KOPT-K1 (cell line): ENCODE measurements around the gene CYSTM1.

Experiments
- H3K27ac ChIP-seq: fragments of 200-600 bp; sonication (generic); 2 replicates; pipeline ENCODE4 v1.5.1; 2016; ENCODE audit warnings: antibody characterized with exemption, mild to moderate bottlenecking, low read depth, low read length; ENCODE audit not compliant: poor library complexity, severe bottlenecking
- H3K36me3 ChIP-seq: fragments of 200-600 bp; sonication (generic); 2 replicates; pipeline ENCODE4 v1.5.1; 2017; ENCODE audit warnings: antibody characterized with exemption, mild to moderate bottlenecking, low read length, moderate library complexity; ENCODE audit not compliant: insufficient read depth
- H3K9me3 ChIP-seq: fragments of 200-600 bp; sonication (generic); 2 replicates; pipeline ENCODE4 v1.5.1; 2017; ENCODE audit warnings: antibody characterized with exemption, low read length, mild to moderate bottlenecking; ENCODE audit not compliant: insufficient read depth, poor library complexity, severe bottlenecking

The CYSTM1 gene

DNA sequence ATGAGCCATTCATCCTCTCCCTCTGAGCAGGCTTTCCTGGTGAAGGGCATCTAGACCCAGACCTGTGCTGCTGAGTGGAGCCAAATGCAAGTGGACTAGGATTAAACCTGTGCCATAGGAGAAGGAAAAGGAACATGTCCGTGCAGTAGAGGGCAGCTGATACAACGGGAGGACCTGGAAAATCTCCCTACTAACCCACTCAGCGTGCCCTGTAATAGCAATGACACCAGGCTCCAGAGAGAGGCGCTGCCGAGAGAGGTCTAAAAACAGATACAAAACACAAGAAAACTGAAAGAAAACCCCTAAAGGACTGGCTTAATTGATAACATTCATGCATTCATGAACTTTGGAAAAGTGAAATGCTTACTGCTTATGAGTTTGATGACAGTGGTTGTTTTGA lies 67.1 kb downstream of the CYSTM1 start:
- H3K9me3 ChIP-seq, result no peaks in the 10 kb centered on the region
- no peak overlapping the region for H3K27ac ChIP-seq
- H3K36me3 ChIP-seq, result peaks cover 28% of the 10 kb centered on the region

DNA sequence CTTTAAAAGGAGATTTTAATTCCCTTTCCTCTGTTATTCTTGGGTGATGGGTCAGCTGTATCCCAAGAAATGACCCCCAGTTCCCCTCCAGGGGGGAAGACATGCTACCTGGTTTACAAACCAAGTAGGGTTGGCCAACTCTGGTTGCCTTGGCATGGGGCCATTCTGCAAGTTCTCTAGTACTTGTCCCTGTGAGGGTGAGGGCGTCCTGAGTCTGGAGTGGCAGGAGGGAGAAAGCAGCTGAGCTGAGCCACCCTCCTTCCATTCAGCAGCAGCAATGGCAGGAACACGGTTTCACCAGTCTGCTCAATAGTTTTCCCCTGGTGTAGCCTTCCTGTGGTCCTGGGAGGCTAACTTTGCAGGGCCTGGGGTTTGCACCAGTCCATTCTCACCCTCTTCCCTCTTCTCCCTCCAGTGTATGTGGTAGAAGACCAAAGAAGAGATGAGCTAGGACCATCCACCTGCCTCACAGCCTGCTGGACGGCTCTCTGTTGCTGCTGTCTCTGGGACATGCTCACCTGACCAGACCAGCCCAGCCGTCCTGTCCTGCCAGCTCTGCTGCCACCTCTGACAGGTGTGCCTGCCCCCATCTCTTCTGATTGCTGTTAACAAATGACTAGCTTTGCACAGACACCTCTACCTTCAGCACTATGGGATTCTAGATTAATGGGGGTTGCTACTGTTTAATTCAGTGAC lies 68.0 kb downstream of the CYSTM1 start:
- Histone ChIP-seq H3K9me3 (no peaks in the 10 kb centered on the region), H3K27ac (no peak overlapping the region), H3K36me3 (peaks cover 28% of the 10 kb centered on the region)

DNA sequence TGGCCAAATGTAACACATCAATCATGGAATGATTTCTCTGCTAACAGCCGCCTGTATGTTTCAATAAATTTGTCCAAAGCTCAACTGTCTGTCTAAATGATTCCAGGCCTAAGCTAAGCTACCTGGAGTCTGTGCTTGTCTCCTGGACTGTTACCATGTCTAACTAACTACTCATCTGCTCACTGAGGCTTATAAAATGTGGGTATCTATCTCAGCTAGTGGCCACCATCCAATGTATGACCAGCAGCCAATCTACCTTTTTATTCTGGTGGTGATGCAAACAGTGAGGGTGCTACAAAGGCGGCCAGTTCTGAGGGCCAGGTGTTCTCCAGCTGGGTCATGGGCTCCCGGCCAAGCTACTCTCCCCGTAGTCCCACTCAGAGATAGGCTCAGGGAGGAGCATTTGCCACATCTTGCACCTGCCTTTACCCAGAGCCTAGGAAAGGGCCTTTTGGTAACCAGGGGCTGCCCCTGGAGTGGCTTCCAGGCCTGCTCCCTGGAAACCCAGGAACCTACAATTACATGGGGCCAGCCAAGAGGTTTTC lies 68.8 kb downstream of the CYSTM1 start:
- peaks cover 28% of the 10 kb centered on the region for H3K36me3 ChIP-seq
- no peak overlapping the region for H3K27ac ChIP-seq
- H3K9me3 ChIP-seq, result no peaks in the 10 kb centered on the region

DNA sequence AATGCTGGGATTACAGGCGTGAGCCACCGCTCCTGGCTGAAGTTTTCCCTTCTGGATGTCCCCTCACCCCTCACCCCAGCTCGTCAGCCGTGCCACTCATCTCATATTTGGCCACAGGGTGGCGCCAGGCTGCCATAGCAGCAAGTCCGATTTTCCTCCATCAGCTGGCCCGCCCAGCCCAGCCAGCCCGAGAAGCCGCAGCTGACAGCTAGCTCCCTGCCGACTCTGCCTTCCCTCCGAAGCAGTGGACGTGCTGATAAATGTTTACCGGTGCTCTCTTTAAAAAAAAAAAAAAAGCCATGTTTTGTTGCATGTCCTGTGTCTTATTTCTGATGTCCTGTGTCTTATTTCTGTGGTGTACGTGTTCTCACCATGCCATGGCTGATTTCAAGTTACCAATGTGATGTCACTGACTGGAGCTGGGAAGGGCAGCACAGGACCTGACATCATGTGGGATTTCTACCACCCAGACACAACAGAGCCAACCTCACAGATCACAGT lies 69.6 kb downstream of the CYSTM1 start:
- Histone ChIP-seq H3K27ac (no peak overlapping the region), H3K9me3 (no peaks in the 10 kb centered on the region), H3K36me3 (peaks cover 34% of the 10 kb centered on the region)

DNA sequence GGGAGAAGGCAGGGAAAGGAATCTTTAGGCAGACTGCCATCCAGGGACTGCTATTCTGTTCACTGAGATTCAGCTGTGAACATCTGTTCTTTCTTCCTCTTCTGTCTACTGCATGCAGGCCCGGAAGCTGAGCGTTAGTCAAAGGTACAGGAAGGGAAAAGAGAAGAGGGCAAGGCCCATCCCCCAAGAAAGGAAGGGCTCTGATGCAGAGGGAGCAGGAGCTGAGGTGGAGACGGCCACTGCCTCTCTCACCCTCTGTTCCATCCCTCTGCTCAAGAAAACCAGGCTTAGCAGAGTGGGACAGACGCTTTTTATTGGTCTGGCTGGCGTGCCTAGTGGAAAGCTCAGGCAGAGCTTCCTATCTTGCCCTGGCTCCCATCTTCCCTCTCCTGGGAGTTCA lies 70.4 kb downstream of the CYSTM1 start:
- Histone ChIP-seq H3K36me3 (peaks cover 35% of the 10 kb centered on the region), H3K27ac (no peak overlapping the region), H3K9me3 (no peaks in the 10 kb centered on the region)

DNA sequence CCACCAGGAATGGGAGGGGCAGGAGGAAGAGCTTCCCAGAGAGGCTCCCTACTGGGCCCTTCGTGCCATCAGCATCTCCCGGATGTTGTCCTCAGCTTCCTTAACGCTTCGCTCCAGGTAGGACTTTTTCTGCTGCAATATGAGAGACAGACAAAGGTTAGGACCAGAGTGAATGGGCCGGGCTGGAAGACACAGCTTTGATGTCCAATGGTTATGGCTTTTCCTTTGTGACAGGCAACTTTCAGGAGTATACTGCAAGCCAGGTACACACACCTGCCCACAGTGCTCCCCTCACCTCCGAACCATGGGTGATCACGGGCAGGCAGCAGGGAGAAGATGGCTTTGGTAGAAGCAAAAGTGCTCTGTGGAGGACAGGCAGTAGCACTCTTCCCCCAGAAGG lies 70.9 kb downstream of the CYSTM1 start:
- Histone ChIP-seq H3K27ac (no peak overlapping the region), H3K36me3 (peaks cover 35% of the 10 kb centered on the region), H3K9me3 (no peaks in the 10 kb centered on the region)

DNA sequence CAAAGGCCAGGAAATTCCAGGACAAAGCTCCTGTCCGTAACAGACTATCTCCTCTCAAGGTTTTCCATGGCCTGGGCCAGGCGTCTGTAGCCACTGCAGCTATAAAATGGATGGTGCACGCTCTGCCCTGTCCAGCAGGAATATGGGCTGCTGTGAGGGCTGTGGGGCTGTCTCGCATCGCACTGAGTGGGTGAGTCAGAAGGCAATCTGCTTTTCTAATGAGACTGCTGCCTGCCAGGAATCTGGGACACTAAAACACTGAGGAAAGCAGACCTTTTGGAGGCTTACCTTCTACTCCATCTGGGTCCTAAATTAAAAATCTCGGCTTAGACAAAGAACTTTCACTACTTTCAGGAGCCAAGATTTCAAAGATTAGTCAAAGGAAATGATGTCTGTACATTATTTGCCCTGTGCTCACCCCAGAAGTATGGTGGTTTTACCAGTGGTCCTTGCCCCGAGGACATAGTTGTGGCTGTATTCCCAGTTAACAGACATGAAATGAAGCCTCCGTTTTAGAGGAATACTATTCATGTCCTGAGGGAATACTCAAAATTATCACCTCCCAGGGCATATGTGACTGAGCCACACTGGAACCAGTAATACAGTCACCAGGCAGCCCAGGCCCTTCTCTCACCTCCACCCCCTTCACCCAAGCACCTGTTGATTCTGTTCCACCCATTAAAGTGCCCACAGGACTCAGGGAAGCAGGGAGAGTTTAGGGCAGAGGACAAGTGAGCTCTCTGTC lies 71.6 kb downstream of the CYSTM1 start:
- Histone ChIP-seq H3K36me3 (peaks cover 35% of the 10 kb centered on the region), H3K27ac (no peak overlapping the region), H3K9me3 (no peaks in the 10 kb centered on the region)

DNA sequence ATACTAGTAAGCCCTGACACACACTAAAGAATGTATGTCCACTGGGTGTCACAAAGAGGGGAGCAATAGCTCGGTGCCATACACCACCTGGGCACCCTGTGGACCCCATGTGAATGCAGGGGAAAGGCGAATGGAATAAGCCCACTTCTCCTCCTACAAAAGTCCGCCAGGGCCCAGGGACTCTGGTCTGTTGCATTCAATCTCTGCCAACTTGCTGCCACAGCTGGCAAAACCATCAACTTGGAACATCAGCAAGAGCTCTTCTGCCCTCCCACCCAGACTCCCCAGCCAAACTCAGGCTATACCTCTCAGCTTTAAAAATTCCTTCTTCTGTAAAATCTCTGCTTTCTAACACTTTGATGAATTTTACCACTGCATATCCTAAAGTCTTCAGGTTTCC lies 73.4 kb downstream of the CYSTM1 start:
- Histone ChIP-seq H3K9me3 (no peaks in the 10 kb centered on the region), H3K27ac (no peak overlapping the region), H3K36me3 (peaks cover 35% of the 10 kb centered on the region)

DNA sequence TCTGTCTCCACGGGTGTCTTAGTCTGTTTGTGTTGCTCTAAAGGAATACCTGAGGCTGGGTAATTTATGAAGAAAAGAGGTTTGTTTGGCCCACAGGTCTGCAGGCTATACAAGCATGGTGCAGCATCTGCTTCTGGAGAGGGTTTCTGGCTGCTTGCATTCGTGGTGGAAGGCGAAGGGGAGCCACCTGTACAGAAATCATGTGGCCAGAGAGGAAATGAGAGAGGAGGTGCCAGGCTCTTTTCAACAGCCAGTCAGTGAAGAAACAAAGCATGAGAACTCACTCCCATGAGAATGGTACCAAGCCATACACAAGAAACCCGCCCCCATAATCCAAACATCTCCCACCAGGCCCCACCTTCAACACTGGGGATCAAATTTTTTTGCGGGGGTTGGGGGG lies 74.5 kb downstream of the CYSTM1 start:
- no peaks in the 10 kb centered on the region for H3K9me3 ChIP-seq
- H3K27ac ChIP-seq, result no peak overlapping the region
- H3K36me3 ChIP-seq, result peaks cover 24% of the 10 kb centered on the region

DNA sequence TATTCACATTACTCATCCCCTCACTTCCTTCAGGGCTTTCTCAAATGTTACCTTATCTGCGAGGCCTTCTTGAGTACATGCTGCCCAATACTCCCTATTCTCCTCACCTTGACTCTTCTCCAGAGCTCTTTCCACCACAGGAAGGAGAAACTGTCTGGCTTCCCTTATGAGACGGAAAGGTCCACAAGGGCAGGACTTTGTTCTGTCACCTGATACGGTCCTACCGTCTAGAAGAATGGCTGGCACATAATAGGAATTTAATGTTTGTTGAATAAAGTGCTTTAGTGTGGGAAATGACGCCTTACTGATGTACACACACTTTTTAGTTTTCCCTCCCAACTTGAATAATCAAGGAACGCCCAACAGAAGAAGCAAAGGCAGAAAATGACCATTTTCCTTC lies 75.4 kb downstream of the CYSTM1 start:
- peaks cover 15% of the 10 kb centered on the region for H3K36me3 ChIP-seq
- no peaks in the 10 kb centered on the region for H3K9me3 ChIP-seq
- no peak overlapping the region for H3K27ac ChIP-seq

DNA sequence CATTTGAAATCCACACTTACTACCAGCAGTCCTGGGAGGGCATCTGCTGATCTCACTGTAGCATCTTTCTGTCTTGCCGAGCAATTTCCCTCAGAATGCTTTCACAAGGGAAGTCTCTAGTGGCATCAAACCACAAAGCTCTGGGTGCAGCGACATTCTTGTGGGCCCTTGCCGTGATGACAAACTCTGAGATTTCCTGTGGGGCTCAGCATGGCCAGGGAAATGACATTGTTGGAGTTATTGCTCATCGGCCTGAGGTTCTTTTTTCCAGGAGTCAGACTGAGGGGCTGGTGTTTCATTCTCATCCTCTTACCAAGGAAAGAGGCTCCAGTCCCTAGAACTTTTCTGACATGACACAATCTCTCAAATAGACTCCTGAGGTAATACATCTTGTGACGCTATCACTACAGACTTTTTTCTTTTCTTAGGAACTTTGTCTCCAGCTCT lies 76.6 kb downstream of the CYSTM1 start:
- H3K9me3 ChIP-seq, result no peaks in the 10 kb centered on the region
- no peak overlapping the region for H3K27ac ChIP-seq
- peaks cover 7% of the 10 kb centered on the region; the same call in 1 of the 2 replicates for H3K36me3 ChIP-seq

DNA sequence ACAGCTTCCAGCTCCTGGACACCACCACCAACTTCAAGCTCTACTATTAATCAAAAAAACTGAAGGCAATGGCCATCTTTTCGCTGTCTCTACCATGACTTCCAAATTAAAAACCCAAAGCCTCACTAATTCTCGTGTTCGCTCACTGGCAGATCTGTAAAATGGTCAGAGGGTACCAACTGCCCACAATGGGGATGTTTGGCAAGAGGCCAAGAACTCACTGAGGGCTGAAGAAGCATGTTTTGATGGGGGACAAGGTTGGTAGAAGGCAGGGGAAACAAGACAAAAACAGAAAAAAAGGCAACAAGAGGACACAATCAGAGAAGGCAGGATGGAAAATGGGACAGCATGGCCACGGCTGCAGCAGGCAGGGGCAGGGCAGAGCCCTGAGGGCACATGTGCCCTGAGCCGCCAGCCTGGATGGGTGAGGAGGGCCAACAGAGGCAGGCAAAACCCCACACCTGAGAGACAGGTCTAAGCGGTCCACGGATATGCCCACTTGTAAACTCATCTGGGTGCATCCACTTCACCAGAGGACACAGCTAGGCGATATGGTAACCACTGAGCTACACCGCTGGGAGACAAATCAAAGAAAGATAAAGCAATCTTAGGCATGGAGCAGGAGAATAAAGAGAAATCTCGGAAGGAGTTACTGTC lies 77.6 kb downstream of the CYSTM1 start:
- Histone ChIP-seq H3K36me3 (peaks cover 8% of the 10 kb centered on the region; the same call in 1 of the 2 replicates), H3K27ac (no peak overlapping the region), H3K9me3 (no peaks in the 10 kb centered on the region)

DNA sequence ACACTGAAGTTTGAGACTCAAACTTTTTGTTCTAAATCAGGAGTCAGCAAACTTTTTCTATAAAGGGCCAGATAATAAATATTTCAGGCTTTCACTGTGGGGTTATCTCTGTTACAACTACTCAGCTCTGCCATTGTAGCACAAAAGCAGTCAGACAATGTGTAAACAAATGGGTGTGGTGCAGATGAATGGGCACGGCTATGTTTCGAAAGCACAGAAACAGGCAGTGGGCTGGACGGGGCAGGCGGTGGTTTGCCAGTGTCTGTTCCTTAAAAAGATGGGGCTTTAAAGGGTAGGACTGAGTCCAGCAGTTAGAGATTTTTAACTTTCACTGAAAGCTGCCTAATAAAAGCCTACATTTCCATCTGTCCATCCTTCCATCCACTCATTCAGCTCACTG lies 79.0 kb downstream of the CYSTM1 start:
- H3K36me3 ChIP-seq, result peaks cover 18% of the 10 kb centered on the region; the same call in 1 of the 2 replicates
- H3K9me3 ChIP-seq, result no peaks in the 10 kb centered on the region
- no peak overlapping the region for H3K27ac ChIP-seq

DNA sequence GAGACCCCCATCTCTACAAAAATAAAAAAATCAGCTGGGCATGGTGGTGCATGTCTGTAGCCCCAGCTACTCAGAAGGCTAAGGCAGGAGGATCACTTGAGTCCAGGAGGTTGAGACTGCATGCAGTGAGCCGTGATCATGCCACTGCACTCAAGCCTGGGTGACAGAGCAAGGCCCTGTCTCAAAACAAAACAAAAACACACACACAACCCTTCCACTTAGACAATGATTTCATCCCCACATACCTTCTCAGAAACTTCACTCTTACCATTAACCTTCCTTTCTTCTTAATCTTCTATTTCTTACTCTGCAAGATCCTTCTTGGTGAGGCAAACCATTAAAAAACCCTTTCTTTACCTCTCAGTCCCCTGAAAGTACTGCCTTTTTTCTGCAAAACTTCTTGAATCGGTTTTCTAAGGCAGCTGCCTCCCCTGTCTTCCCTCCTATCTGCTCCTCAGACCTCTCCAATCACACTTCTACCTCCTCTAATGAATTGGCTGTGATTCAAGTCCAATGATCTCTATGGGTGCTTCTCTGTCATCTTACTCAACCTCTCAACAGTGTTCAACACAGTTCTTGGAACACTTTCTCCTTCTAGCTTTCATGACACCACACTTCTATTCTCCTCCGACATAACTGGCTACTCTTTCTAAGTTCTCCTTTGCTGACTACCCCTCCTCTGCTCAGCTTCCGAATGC lies 80.6 kb downstream of the CYSTM1 start:
- Histone ChIP-seq H3K9me3 (no peaks in the 10 kb centered on the region), H3K27ac (no peak overlapping the region), H3K36me3 (peaks cover 24% of the 10 kb centered on the region)
